PFSK-1 (cell line): Measurements from ENCODE around the gene SRGAP3.

ENCODE experiments used
- FOXP2 ChIP-seq: optimal IDR thresholded peaks from 2 replicates; pipeline ENCODE3; 2011; ENCODE audit warnings: borderline replicate concordance, control low read depth, inconsistent platforms; ENCODE audit not compliant: insufficient read depth; ENCODE audit errors: extremely low read length, extremely low read depth
- POLR2AphosphoS5 ChIP-seq: IDR thresholded peaks from 2 replicates; pipeline ENCODE4 v1.6.1; 2012; ENCODE audit warnings: low read depth, mild to moderate bottlenecking, control low read depth, low read length, moderate library complexity
- SIN3A ChIP-seq: IDR thresholded peaks from 2 replicates; pipeline ENCODE4 v1.6.1; 2012; ENCODE audit warnings: mild to moderate bottlenecking, low read length, moderate library complexity, borderline replicate concordance; ENCODE audit not compliant: insufficient read depth
- TAF1 ChIP-seq: IDR thresholded peaks from 2 replicates; pipeline ENCODE4 v1.6.1; 2012; ENCODE audit warnings: low read length, control low read depth, borderline replicate concordance; ENCODE audit not compliant: insufficient read depth
- TF ChIP-seq, protein P1 (sequence below), 2 experiments: IDR thresholded peaks; 2 replicates each; pipeline versions ENCODE4 v1.6.1 to v1.8.0; 2011 to 2012; ENCODE audit warnings: low read depth in 2 of 2, low read length in 2 of 2, control low read depth in 1 of 2, inconsistent platforms in 1 of 2, mild to moderate bottlenecking in 1 of 2, moderate library complexity in 1 of 2; ENCODE audit not compliant: insufficient read depth in 1 of 2

SRGAP3 gene

DNA sequence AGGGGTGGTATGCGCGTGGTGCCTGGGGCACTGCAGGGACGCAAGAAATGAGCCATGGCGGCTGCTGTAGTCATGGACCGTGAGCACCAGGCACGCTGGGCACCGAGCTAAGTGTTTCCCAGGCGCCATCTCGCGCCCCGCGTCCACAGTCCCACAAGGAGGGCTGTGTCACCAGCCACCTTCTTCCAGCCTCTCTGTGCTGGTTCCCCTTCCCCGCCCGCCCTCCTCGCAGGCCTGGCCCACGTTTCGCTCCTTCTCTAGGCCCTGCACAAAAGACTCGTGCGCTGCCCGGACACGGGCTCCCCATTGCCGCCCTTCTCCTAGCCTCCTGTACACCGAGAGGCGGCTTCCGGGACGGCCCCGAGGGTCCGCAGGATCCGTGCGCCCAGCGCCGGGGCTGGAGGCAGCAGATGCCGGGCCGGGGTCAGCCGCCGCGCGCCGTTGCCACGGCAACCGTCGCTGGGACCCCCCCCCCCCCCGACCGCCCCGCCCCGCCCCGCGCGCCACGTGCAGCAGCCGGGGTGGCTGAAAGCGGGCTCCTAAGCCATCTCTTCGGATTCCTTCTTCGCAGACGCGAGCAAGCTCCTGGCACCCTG, 113.4 kb downstream of the SRGAP3 start:
- no peak for TF ChIP-seq SIN3A

DNA sequence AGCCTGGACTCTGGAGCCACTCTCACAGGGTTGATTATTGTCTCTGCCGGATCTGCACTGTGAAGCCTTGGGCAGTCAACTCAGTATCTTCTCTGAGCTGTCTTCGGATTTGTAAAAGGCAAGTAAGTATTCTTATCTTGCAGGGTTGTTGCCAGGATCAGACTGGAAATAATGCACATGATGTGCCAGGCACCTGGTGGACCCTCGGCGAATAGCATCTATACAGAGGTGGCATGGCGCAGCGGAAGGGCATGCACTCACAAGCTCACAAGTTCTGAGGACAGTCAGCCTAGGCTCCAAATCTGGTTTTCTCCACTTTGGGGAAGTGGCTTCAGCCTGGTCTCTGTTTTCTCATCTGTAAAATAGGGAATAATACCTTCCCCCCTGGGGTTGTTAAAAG, 113.9 kb downstream of the SRGAP3 start:
- no peak for TF ChIP-seq FOXP2
- TF ChIP-seq, protein P1, sequence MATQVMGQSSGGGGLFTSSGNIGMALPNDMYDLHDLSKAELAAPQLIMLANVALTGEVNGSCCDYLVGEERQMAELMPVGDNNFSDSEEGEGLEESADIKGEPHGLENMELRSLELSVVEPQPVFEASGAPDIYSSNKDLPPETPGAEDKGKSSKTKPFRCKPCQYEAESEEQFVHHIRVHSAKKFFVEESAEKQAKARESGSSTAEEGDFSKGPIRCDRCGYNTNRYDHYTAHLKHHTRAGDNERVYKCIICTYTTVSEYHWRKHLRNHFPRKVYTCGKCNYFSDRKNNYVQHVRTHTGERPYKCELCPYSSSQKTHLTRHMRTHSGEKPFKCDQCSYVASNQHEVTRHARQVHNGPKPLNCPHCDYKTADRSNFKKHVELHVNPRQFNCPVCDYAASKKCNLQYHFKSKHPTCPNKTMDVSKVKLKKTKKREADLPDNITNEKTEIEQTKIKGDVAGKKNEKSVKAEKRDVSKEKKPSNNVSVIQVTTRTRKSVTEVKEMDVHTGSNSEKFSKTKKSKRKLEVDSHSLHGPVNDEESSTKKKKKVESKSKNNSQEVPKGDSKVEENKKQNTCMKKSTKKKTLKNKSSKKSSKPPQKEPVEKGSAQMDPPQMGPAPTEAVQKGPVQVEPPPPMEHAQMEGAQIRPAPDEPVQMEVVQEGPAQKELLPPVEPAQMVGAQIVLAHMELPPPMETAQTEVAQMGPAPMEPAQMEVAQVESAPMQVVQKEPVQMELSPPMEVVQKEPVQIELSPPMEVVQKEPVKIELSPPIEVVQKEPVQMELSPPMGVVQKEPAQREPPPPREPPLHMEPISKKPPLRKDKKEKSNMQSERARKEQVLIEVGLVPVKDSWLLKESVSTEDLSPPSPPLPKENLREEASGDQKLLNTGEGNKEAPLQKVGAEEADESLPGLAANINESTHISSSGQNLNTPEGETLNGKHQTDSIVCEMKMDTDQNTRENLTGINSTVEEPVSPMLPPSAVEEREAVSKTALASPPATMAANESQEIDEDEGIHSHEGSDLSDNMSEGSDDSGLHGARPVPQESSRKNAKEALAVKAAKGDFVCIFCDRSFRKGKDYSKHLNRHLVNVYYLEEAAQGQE (IDR thresholded peaks at IDR 0.05; ENCODE audit: insufficient read depth in 1 of 2, low read depth in 2 of 2, low read length in 2 of 2) = no peak

DNA sequence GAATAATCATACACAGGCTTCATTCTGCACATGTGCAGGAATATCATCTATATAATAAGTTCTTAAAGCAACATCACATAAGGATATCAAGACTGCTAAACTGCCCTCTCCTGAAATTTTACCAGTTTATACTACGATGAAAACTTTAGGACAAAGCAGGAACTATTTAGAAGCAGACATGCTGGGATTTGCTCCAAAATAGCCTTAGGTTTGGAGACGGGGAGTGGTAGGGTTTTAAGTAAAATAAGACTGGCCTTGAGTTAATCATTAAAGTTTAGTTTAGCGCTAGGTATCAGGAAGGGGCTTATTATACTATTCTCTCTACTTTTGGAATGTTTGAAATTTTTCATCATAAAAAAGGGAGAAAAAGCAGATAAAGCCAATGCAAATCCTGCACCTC, 115.8 kb downstream of the SRGAP3 start:
- no peak for TF ChIP-seq TAF1
- no peak for TF ChIP-seq POLR2AphosphoS5

DNA sequence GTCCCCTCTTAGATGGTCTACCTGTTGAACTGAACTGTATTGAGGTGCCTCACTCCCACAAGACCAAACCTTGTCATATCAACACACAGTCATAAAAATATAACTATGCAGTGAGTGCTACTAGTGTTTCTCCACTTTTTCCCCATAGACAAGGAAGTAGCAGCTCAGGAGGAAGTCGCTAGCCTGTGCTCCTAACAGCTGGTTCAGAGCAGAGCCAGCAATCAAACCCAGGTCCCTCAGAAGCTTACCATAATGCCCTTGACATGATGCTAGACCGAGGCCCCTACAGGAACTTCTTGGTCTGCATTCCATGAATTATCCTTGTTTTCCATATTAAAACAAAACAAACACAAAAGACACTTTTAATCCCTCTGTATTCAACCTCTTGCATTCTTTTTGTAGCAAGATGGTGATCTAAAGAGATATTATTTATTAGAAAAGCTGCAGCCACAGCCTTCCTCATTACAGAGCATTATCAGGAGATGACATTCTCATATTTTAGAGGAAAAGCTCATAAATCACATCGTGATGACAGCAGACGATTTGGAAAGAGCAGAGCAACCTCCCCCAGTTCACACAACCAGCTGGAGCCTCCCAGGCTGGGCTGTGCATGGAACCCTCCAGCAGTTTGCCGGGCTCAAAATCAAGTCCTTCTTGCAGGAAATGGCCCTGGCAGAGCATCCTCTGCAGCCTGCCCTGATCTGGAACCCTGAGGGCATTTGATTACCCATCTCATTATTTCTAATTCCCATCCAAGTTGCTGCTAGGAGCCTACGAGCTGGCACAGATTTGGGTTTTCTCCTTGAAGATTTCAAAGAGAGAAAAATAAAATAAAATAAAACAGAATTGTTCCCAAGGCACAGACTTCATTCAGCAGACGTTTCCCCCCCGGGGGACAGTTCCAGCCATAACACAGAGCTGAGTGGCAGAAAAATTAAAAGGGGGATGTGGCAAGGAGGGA, 118.8 kb downstream of the SRGAP3 start:
- TF ChIP-seq TAF1 = no peak
- no peak for TF ChIP-seq POLR2AphosphoS5
- TF ChIP-seq FOXP2 = no peak
- TF ChIP-seq, protein P1 (IDR thresholded peaks at IDR 0.05; ENCODE audit: insufficient read depth in 1 of 2, low read depth in 2 of 2, low read length in 2 of 2) = no peak
- no peak for TF ChIP-seq SIN3A

DNA sequence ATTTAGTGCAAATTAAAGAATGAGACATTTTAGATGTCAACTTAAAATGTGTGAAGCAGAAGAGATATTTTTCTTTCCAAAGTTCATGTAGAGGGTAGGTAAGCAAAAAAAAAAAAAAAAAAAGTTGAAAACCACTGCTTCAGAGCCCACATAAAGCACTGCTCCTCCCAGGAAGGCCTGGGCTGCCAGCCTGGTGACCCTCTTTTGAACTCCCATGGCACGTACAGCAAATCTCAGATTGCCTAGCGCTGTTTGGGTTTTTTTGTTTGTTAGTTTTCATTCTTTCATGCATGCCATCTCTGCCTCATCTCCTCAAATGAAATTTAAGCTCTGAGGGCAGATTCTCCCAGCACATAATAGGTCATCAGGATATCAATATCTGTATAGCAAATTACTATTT, 120.1 kb downstream of the SRGAP3 start:
- TF ChIP-seq SIN3A = no peak

DNA sequence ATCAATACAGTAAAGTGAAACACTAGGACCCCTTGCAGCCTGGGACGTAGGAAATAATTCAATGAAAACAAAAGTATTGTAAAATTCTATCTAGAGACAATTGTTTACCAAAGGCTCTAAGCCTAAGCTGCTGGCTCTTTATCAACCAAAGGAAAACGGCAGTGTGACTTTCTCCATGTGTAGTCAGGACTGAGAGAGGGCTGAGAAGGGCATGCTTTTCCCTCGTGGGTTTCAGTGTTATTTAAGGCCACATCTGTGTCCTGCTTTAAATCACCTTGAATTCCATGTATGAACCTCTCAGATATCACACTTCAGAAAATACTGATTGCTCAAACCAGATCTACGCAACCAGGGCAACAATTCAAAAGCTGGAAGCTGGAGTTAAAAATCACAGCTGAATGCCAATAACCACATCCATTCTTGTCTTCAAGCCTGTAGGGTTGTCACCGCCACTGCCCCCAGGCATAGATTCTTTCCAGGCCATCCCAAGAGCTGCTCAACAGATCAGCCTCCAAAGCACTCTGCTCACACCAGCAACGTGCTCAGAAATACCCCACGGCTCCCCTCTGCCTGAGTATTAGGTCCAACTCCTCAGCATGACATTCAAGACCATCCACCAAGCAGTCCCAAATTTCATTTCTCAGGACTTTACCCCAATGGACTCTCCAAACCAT, 124.0 kb downstream of the SRGAP3 start:
- no peak for TF ChIP-seq FOXP2
- TF ChIP-seq, protein P1 (IDR thresholded peaks at IDR 0.05; ENCODE audit: insufficient read depth in 1 of 2, low read depth in 2 of 2, low read length in 2 of 2) = no peak
- TF ChIP-seq SIN3A = no peak
- no peak for TF ChIP-seq TAF1
- no peak for TF ChIP-seq POLR2AphosphoS5
